ENCODE measurements around the gene TMEM266.

GRCh38 chr15:76252249-76252648 is 192.5 kb downstream of the TMEM266 start:
- TF ChIP-seq, protein P1, sequence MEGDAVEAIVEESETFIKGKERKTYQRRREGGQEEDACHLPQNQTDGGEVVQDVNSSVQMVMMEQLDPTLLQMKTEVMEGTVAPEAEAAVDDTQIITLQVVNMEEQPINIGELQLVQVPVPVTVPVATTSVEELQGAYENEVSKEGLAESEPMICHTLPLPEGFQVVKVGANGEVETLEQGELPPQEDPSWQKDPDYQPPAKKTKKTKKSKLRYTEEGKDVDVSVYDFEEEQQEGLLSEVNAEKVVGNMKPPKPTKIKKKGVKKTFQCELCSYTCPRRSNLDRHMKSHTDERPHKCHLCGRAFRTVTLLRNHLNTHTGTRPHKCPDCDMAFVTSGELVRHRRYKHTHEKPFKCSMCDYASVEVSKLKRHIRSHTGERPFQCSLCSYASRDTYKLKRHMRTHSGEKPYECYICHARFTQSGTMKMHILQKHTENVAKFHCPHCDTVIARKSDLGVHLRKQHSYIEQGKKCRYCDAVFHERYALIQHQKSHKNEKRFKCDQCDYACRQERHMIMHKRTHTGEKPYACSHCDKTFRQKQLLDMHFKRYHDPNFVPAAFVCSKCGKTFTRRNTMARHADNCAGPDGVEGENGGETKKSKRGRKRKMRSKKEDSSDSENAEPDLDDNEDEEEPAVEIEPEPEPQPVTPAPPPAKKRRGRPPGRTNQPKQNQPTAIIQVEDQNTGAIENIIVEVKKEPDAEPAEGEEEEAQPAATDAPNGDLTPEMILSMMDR (conservative IDR thresholded peaks at IDR 0.05; ENCODE audit: low read depth, low read length), result no peak
- TF ChIP-seq EZH2 (IDR thresholded peaks at IDR 0.05; ENCODE audit: low read length, unreplicated experiment) (no peak), EZH2phosphoT487 (IDR thresholded peaks at IDR 0.05; ENCODE audit: borderline replicate concordance, low read length) (no peak)
